ENCODE measurements around the gene ANGPT4.

GRCh38 chr20:896501-897025 lies 19.6 kb downstream of the ANGPT4 start:
- TF ChIP-seq CTCF (IDR thresholded peaks at IDR 0.05) (no peak), POLR2A (IDR thresholded peaks at IDR 0.05) (no peak)
